GM12864 (cell line): ENCODE data around the gene ASB6.

Experiments used
- DNase-seq: peaks from one replicate; pipeline ENCODE4 v3.0.0-alpha.2; 2011; ENCODE audit warnings: low read depth
- H3K4me3 ChIP-seq: 2 replicates; pipeline ENCODE4 v1.5.1; 2011; ENCODE audit warnings: mild to moderate bottlenecking, low read depth, low read length, control low read depth
- TF ChIP-seq, protein P1 (sequence below): IDR thresholded peaks from 2 replicates; pipeline ENCODE4 v1.5.1; 2011; ENCODE audit warnings: low read depth, mild to moderate bottlenecking, moderate library complexity, low read length, control low read depth, inconsistent platforms; ENCODE audit errors: missing control alignments

The ASB6 gene

DNA sequence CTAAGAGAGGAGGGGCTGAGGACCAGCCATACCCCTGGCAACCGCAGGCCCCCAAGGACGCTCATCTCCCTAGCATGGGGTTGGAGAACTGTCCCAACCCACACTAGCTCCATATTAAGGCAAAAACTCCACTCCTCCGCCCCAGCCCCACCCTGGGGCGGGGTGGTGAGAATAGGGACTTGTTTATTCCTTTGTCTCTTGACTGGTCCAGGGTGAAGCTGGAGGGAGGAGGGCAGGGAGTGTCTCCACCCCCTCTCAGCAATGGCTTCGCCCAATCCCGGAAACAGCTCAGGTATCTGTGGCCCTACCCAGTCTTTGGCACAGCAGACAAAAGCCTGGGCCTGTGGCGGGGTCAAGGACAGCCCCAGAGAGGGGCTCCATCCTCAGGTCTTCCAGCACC is 40.4 kb upstream of the ASB6 start:
- H3K4me3 ChIP-seq = no peak overlapping the region
- TF ChIP-seq, protein P1, sequence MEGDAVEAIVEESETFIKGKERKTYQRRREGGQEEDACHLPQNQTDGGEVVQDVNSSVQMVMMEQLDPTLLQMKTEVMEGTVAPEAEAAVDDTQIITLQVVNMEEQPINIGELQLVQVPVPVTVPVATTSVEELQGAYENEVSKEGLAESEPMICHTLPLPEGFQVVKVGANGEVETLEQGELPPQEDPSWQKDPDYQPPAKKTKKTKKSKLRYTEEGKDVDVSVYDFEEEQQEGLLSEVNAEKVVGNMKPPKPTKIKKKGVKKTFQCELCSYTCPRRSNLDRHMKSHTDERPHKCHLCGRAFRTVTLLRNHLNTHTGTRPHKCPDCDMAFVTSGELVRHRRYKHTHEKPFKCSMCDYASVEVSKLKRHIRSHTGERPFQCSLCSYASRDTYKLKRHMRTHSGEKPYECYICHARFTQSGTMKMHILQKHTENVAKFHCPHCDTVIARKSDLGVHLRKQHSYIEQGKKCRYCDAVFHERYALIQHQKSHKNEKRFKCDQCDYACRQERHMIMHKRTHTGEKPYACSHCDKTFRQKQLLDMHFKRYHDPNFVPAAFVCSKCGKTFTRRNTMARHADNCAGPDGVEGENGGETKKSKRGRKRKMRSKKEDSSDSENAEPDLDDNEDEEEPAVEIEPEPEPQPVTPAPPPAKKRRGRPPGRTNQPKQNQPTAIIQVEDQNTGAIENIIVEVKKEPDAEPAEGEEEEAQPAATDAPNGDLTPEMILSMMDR = no peak
- no peak for DNase-seq

DNA sequence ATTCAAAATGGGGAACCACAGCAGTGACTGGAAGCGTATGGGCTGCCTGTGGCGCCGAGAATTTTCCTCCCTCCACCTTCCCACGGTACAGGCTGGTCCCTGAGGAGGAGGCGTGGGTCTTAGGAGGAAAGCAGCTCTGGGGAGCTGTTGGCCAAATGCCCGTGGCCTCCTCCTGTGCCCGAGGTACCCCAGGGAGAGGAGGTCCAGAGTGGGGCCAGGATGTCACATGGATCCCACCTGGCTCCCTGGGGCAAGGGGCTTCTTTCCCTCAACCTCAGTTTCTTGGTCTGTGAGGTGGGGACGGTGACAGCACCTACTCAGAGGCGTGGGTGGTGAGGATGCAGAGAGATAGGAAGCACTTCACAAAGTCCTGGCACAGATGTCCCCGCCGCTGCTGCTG is 40.0 kb upstream of the ASB6 start:
- no peak overlapping the region for H3K4me3 ChIP-seq
- TF ChIP-seq, protein P1 = no peak
- no peak for DNase-seq

DNA sequence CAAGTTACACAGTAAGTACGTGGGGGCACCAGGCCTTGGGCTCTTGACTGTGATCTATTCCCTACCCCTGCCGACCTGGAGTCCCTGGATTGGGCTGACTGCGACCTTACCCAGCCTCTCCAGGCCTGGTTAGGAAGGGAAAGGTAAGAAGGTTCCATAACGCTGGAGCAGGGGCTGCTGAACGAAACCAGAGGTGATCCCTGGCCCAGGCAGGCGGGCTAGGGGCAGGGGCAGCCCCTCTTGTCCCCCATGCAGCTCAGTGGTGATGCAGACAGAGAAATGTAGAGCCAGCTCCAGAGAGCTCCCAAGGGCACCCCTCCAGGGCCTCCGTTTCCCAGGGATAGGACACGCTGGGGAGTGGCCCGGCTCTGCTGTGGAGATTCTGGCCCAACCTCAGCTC is 37.6 kb upstream of the ASB6 start:
- TF ChIP-seq, protein P1 = no peak
- no peak overlapping the region for H3K4me3 ChIP-seq
- no peak for DNase-seq

DNA sequence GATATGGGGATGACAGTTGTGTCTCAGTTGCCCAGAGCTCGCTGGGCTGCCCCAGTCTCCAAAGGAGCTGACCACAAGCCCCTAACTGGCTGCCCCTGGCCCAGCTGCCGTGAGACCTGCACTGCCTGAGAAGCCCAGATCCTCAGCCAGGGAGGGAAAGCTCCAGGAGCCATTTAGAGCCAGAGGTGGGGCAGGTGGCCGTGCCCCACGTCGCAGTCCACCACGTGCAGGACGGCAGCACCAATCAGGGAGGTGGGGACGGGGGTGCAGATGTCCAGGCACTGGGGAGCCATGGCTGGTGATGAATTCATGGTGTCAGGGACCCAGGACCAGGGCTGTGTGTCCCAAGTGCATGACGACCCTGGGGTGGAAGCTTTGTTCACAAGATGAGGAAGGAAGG is 36.9 kb upstream of the ASB6 start:
- DNase-seq = no peak
- TF ChIP-seq, protein P1 = no peak

DNA sequence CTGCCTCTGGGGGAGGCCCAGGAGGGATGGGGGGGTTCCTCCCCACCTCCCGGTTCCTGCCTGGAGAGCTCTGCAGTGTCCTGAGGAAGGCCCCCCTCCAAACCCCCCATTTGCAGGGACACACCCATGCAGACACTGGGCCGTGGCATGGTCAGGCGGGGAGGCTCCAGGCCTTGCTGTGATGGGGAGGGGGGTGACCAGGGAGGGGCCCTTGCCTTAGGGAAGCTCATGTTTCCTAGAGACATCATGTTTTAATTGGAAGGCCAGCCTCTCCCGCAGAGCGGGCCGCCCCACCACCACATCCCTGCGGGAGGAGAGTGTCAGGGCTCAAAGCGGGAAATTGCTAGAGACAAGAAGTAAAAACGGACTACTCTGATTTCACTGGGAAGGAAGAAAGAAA is 35.5 kb upstream of the ASB6 start:
- no peak for DNase-seq
- TF ChIP-seq, protein P1 = no peak
- H3K4me3 ChIP-seq = no peak overlapping the region

More for the DNA sequence above, 36.9 kb upstream of the ASB6 start:
- no peak overlapping the region for H3K4me3 ChIP-seq

DNA sequence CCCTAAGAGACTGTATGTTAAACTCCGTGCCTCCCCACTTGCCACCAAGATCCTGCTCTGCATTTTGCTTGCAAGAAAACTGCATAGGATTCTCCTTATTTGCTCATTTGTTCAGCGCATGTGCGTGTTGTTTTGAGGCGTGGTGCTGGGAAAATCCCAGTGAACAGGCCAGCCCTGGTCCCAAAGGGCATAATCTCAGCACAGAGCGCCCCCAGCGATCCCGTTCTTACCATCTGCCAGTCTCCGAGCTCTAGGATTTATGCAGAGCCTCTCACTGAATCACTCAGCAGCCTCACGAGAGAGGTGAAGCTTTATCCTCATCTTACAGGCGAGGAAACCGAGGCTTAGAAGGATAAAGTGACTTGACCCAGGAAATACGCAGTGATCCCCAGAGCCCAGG is 35.0 kb upstream of the ASB6 start:
- TF ChIP-seq, protein P1 = no peak
- no peak for DNase-seq
- H3K4me3 ChIP-seq = no peak overlapping the region

DNA sequence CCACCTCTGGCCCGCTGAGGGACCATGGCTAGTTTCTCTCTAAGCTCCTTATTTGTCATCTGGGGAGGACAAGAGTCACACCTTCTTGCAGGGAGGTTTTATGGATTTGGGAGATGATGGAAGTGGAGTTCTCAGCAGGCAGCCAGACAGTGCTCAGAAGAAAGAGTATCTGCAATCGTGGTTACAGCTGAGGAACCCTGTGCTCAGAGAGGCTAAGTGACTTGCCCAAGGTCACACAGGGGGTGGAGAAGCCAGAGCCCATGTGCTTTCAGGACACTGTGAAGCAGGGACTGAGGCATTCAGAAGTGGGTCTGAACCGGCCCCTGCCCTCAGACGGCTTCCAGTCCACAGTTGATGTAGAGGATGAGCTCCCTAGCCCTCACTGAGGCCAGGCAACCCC is 34.3 kb upstream of the ASB6 start:
- DNase-seq = no peak
- TF ChIP-seq, protein P1 = no peak
- no peak overlapping the region for H3K4me3 ChIP-seq
